Pancreas (tissue), 10 donors: ENCODE data around the gene ZBTB7C. TPM values are rescaled to one million over a fixed set of nuclear protein-coding genes. Genes with fewer than 3 reads are reported as not detected.

ENCODE experiments used
- ATAC-seq, 4 donors: fragments of 200-7000 bp; cut with Tn5 transposase; one replicate each; pipeline versions ENCODE4 v1.8.0 to v1.9.1; 2020; ENCODE audit warnings: mild to moderate bottlenecking in 4 of 4, moderate library complexity in 4 of 4
- DNase-seq, 6 donors: peaks; one replicate each; pipeline ENCODE4 v3.0.0-alpha.2; 2020
- FAIRE-seq: peaks from 2 replicates; lab custom pipeline; 2012; peaks lifted over from hg19 to GRCh38; lab: Jason Lieb, UNC
- H3K27ac ChIP-seq, 4 donors: fragments of 200-600 bp; sonication (generic); 1 replicate in 3 of 4; 2 replicates in 1 of 4; pipeline versions ENCODE4 v1.5.0 to v1.8.0; 2020
- H3K27me3 ChIP-seq, 4 donors: fragments of 200-600 bp; one replicate each; pipeline ENCODE4 v1.8.0; 2021
- H3K36me3 ChIP-seq, 3 donors: fragments of 200-600 bp; sonication (generic) in 1 of 3; one replicate each; pipeline versions ENCODE4 v1.5.0 to v1.8.0; 2020 to 2021
- H3K4me1 ChIP-seq, 3 donors: fragments of 200-600 bp; one replicate each; pipeline ENCODE4 v1.8.0; 2021
- H3K4me3 ChIP-seq, 4 donors: fragments of 200-600 bp; sonication (generic) in 2 of 4; one replicate each; pipeline versions ENCODE4 v1.5.0 to v1.8.0; 2020 to 2021
- H3K9me3 ChIP-seq, 4 donors: fragments of 200-600 bp; one replicate each; pipeline ENCODE4 v1.8.0; 2021
- WGBS, 2 donors: extraction: QIAGEN DNeasy Blood & Tissue Kit; methylation state at CpG; one replicate each; pipeline ENCODE4 v1.1.7; 2013; 5-methylcytosine and 5-hydroxymethylcytosine counted together
- intact Hi-C, 3 donors: fragments of 100-400 bp; cut with DNase I; formaldehyde crosslinking; loops; one replicate each; pipeline versions ENCODE4 v1.11.1 to v1.14.2; 2022
- polyA plus RNA-seq, 2 donors: library from polyadenylated mRNA; stranded (reverse); fragments of 200-250 nt; gene quantifications; one replicate each; pipeline ENCODE4 v1.2.3, GENCODE V29; 2013
- total RNA-seq, 6 donors: library from RNA; stranded (reverse); fragmentation: NEBNext Ultra II Directional in 4 of 6; extraction: Animal tissue kit (Norgen Biotek cat#: 25700) in 4 of 6; gene quantifications; one replicate each; pipeline versions ENCODE4 v1.2.1 to v1.2.4, GENCODE V29; 2021 to 2023
- TF ChIP-seq, protein P1 (sequence below), 4 donors: fragments of 200-600 bp; sonication (generic) in 3 of 4; IDR thresholded peaks; one replicate each; pipeline versions ENCODE4 v1.5.0 to v1.8.0; 2021; ENCODE audit warnings: antibody characterized with exemption in 4 of 4
- donor health status: healthy with polysubstance abuse.
- donor health status: DM: no; HTN: no; CAD: no; lungs with moderate emphysema.
- donor health status: DM: no; HTN: no; CAD: no.
- donor health status: control.
- donor health status: control.
- donor health status: Bipolar disorder and iron deficiency.
- donor health status: DM: yes; HTN: yes; CAD: no.
- donor health status: DM: no; HTN: no; CAD: no.
- donor health status: DM: no; HTN: no; CAD: no.
- donor health status: DM: yes; HTN: yes; CAD: no.

ZBTB7C gene
- total and polyA plus RNA-seq, 8 donors, result 0.35 to 1.7 (median 0.91) TPM

DNA sequence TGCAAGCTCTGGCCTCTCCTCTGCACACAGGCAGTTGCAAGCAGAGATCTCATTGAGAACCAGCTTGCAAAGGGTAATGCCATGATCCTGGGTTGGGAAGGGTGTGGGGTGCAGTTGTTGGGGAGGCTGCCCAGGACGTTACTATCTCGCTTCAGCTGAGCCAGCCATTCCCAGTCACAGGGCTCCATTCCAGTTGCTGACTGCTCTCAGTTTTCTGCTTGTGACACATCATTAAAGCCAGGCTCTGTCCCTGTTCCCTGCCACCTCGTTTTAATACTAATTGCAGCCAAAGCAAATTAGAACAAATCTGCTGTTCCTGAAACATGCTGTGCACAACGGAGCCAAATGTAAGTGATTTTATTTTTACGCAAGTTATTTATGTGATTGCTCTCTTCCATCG, 416.2 kb downstream of the ZBTB7C start:
- TF ChIP-seq, protein P1, sequence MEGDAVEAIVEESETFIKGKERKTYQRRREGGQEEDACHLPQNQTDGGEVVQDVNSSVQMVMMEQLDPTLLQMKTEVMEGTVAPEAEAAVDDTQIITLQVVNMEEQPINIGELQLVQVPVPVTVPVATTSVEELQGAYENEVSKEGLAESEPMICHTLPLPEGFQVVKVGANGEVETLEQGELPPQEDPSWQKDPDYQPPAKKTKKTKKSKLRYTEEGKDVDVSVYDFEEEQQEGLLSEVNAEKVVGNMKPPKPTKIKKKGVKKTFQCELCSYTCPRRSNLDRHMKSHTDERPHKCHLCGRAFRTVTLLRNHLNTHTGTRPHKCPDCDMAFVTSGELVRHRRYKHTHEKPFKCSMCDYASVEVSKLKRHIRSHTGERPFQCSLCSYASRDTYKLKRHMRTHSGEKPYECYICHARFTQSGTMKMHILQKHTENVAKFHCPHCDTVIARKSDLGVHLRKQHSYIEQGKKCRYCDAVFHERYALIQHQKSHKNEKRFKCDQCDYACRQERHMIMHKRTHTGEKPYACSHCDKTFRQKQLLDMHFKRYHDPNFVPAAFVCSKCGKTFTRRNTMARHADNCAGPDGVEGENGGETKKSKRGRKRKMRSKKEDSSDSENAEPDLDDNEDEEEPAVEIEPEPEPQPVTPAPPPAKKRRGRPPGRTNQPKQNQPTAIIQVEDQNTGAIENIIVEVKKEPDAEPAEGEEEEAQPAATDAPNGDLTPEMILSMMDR (IDR thresholded peaks at IDR 0.05), result no peak
- no peaks in the 10 kb centered on the region for H3K4me1 ChIP-seq
- no peak for FAIRE-seq
- H3K9me3 ChIP-seq, result no peaks in the 10 kb centered on the region
- WGBS, 2 donors, result 73 to 80% methylated on average over 6 of the region's 6 CpGs
- no peak overlapping the region for H3K4me3 ChIP-seq
- no peaks in the 10 kb centered on the region for H3K36me3 ChIP-seq
- DNase-seq, result no peak
- intact Hi-C loops, result no loop called here
- no peak overlapping the region for H3K27ac ChIP-seq
- H3K27me3 ChIP-seq, result no peaks in the 10 kb centered on the region
- no peak for ATAC-seq

DNA sequence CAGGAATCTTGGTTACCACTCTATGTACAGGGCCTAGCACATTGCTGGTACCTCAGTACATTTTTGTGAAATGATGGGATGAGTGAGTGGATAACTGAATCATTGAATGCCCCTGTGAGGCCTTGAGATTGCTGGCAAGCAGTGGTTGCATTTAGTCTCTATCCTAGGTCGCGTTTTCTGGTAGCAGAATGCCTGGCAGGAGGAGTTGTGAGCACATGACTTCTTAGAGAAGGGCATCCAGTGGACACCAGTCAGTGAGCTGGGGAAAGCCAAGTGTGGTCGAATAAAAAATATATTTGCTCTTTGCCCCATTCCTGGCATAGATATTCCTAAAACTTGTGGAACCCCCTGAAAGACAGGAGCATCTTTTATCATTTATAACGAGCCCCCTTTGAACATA, 416.9 kb downstream of the ZBTB7C start:
- TF ChIP-seq, protein P1 (IDR thresholded peaks at IDR 0.05), result no peak
- Histone ChIP-seq H3K4me1 (no peaks in the 10 kb centered on the region), H3K36me3 (no peaks in the 10 kb centered on the region), H3K4me3 (no peak overlapping the region), H3K27ac (no peak overlapping the region), H3K9me3 (no peaks in the 10 kb centered on the region), H3K27me3 (no peaks in the 10 kb centered on the region)
- intact Hi-C loops, result no loop called here
- no peak for ATAC-seq
- 73 to 80% methylated on average over 4 of the region's 4 CpGs for WGBS, 2 donors
- DNase-seq, result no peak
- FAIRE-seq, result no peak

DNA sequence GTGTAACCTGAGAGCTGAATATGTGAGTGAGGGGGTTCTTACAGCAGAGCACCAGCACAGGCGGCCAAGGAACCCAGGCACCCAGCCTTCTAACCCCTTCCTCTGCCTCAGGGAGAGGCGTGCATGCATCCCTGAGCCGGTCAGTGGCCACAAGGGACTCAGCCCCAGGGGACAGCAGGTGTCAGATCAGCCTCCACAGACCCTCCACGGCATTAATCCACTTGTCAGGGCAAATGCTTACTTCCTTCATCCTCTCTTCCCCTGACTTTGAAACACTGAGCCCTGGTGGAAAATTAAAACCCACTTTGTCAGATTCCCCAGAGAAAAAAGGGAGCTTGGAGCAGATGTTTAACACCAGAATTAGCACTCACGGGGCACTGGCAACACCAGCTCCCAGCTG, 418.2 kb downstream of the ZBTB7C start:
- Histone ChIP-seq H3K4me1 (no peaks in the 10 kb centered on the region), H3K9me3 (no peaks in the 10 kb centered on the region), H3K27ac (no peak overlapping the region), H3K4me3 (no peak overlapping the region), H3K27me3 (no peaks in the 10 kb centered on the region), H3K36me3 (no peaks in the 10 kb centered on the region)
- no peak for ATAC-seq
- intact Hi-C loops, result no loop called here
- 67 to 76% methylated on average over 4 to 5 of the region's 5 CpGs for WGBS, 2 donors
- TF ChIP-seq, protein P1 (IDR thresholded peaks at IDR 0.05), result no peak
- FAIRE-seq, result no peak
- DNase-seq, result no peak

DNA sequence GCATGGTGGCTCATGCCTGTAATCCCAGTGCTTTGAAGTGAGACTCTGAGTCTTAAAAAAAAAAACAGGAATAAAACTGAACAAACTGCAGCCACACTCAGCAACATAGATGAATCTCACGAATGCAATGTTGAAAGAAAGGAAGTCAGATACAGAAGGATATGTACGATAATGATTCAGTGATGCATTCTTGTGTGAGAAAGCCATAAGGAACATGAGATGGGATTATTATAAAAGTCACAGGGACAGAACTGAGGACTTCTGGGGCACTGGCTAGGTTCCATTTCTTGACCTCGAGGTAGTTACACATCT, 421.8 kb downstream of the ZBTB7C start:
- H3K4me1 ChIP-seq, result no peaks in the 10 kb centered on the region
- no peak overlapping the region for H3K4me3 ChIP-seq
- intact Hi-C loops, result no loop called here
- H3K36me3 ChIP-seq, result no peaks in the 10 kb centered on the region
- no peaks in the 10 kb centered on the region for H3K27me3 ChIP-seq
- no peak for ATAC-seq
- no peak overlapping the region for H3K27ac ChIP-seq
- WGBS, 2 donors, result 49 to 51% methylated on average over 3 of the region's 3 CpGs
- TF ChIP-seq, protein P1 (IDR thresholded peaks at IDR 0.05), result no peak
- no peak for DNase-seq
- FAIRE-seq, result no peak
- no peaks in the 10 kb centered on the region for H3K9me3 ChIP-seq

DNA sequence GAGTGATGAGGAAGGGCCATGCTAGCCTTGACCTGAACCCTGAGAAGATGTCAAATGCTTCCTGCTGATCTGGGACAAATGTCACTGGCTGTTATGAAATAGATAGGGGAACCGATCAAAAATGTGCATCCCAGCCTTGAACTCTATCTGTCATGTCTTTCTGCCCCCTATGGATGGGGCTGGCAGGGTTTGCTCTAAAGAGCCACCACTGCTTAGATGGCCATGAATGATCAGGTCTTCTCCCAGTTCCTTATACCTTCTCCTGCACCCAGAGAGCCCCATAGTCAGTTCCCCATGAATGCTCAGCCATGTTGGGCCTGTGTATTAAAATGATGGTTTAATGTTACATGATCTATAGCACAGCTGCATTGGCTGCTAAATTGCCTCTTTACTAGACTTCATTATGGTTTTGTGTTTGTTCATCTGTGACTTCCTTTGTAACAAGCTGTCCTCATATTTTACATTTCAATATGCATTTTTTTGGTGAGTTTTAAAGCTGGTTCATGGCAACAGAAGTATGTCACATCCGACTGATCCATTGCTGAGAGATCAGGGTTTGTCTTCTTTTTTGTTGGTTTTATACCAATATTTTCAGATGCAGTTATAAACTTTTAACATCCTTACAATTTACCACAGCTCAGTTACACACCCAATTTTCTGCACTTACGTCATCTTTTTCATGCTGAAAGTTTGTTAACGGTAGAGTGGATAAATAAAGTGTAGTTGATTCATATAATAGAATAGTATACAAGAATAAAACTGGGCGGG, 422.4 kb downstream of the ZBTB7C start:
- FAIRE-seq (no peak), ATAC-seq (no peak), DNase-seq (no peak)
- Histone ChIP-seq H3K4me3 (no peak overlapping the region), H3K27me3 (no peaks in the 10 kb centered on the region), H3K9me3 (no peaks in the 10 kb centered on the region), H3K4me1 (no peaks in the 10 kb centered on the region), H3K36me3 (no peaks in the 10 kb centered on the region), H3K27ac (no peak overlapping the region)
- TF ChIP-seq, protein P1 (IDR thresholded peaks at IDR 0.05), result no peak
- intact Hi-C loops, result no loop called here
- 82% methylated on average over 5 of the region's 5 CpGs for WGBS, 2 donors
